DND-41 (cell line): Measurements from ENCODE around the gene ELL.

ENCODE experiments used
- ATAC-seq: fragments of 200-7000 bp; cut with Tn5 transposase; 3 replicates; pipeline ENCODE4 v1.9.1; 2021; ENCODE audit warnings: low read depth; ENCODE audit not compliant: insufficient read depth
- DNase-seq: peaks from one replicate; pipeline ENCODE4 v3.0.0-alpha.2; 2020
- H2AFZ ChIP-seq: 2 replicates; pipeline ENCODE4 v1.6.0; 2012; ENCODE audit warnings: low read depth, low read length
- H3K27ac ChIP-seq: 2 replicates; pipeline ENCODE4 v1.5.1; 2012; ENCODE audit warnings: low read length, inconsistent platforms
- H3K27me3 ChIP-seq: fragments of 200-600 bp; sonication (generic); 2 replicates; pipeline ENCODE4 v1.6.0; 2012; ENCODE audit warnings: low read length, mild to moderate bottlenecking, inconsistent platforms; ENCODE audit not compliant: insufficient read depth, poor library complexity
- H3K36me3 ChIP-seq: 2 replicates; pipeline ENCODE4 v1.5.1; 2012; ENCODE audit warnings: low read length, inconsistent platforms; ENCODE audit not compliant: insufficient read depth
- H3K4me1 ChIP-seq: 2 replicates; pipeline ENCODE4 v1.5.1; 2012; ENCODE audit warnings: mild to moderate bottlenecking, low read length; ENCODE audit not compliant: insufficient read depth
- H3K4me2 ChIP-seq: 2 replicates; pipeline ENCODE4 v1.6.0; 2012; ENCODE audit warnings: mild to moderate bottlenecking, moderate library complexity, low read length, inconsistent platforms; ENCODE audit not compliant: insufficient read depth
- H3K4me3 ChIP-seq, 2 experiments: fragments of 200-600 bp in 1 of 2; shearing (Covaris generic) in 1 of 2; 2 replicates each; pipeline ENCODE4 v1.5.1; 2012 to 2016; ENCODE audit warnings: inconsistent platforms in 2 of 2, low read length in 2 of 2, mild to moderate bottlenecking in 2 of 2, low read depth in 1 of 2, moderate library complexity in 1 of 2
- H3K79me2 ChIP-seq: 2 replicates; pipeline ENCODE4 v1.6.0; 2012; ENCODE audit warnings: low read length, inconsistent platforms; ENCODE audit not compliant: insufficient read depth
- H3K9ac ChIP-seq: 2 replicates; pipeline ENCODE4 v1.6.0; 2012; ENCODE audit warnings: low read depth, mild to moderate bottlenecking, inconsistent platforms, low read length, moderate library complexity
- H3K9me3 ChIP-seq: 2 replicates; pipeline ENCODE4 v1.5.1; 2012; ENCODE audit warnings: low read length, moderate library complexity, mild to moderate bottlenecking, inconsistent platforms; ENCODE audit not compliant: insufficient read depth, severe bottlenecking
- H4K20me1 ChIP-seq: 2 replicates; pipeline ENCODE4 v1.6.0; 2012; ENCODE audit warnings: low read length; ENCODE audit not compliant: insufficient read depth
- EZH2 ChIP-seq: IDR thresholded peaks from 3 replicates; pipeline ENCODE4 v1.6.1; 2012; ENCODE audit warnings: borderline replicate concordance, low read depth, mild to moderate bottlenecking, moderate library complexity, low read length, inconsistent platforms; ENCODE audit not compliant: severe bottlenecking
- TF ChIP-seq, protein P1 (sequence below): IDR thresholded peaks from 2 replicates; pipeline ENCODE4 v1.5.1; 2012; ENCODE audit warnings: borderline replicate concordance, low read length, moderate library complexity, mild to moderate bottlenecking; ENCODE audit not compliant: poor library complexity, severe bottlenecking; ENCODE audit errors: extremely low read depth

The ELL gene

DNA sequence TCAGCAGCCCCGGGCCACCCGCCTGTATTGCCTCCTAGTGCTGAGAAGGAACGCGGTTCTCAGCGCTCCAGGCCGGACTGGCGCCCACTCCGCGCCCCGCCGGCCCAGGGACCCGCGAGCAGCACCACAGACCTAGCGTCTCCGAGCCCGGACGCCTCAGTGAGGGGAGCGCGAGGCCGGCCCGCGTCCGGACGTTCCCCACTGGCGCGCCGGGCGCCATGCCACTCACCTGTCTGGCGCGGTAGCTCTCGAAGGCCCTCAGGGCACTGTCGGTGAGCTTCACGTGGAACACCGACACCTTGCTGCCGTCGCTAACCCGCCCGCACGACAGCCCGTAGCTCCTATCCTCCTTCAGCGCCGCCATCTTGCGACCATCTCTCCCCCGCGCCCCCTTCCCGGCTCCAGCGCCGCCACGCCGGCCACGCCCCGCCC, at the start of gene ELL:
TSS of gene ELL (minus strand) at position 379 of the 432 bp plus-strand sequence. CDS start at position 364, 15 bp downstream.
- peaks cover 51% of the 10 kb centered on the region for H3K79me2 ChIP-seq
- H3K9ac ChIP-seq, result peak within 1 kb of the TSS; percentile 83
- no peaks in the 10 kb centered on the region; the same call in 1 of the 2 replicates for H3K36me3 ChIP-seq
- peak within 1 kb of the TSS; percentile 90 for H2AFZ ChIP-seq
- H3K4me2 ChIP-seq, result peak within 1 kb of the TSS; percentile 97
- peaks cover 24% of the 10 kb centered on the region for H3K4me1 ChIP-seq
- H3K27ac ChIP-seq, result peak within 1 kb of the TSS; percentile 77
- TF ChIP-seq EZH2, result no peak
- TF ChIP-seq, protein P1, sequence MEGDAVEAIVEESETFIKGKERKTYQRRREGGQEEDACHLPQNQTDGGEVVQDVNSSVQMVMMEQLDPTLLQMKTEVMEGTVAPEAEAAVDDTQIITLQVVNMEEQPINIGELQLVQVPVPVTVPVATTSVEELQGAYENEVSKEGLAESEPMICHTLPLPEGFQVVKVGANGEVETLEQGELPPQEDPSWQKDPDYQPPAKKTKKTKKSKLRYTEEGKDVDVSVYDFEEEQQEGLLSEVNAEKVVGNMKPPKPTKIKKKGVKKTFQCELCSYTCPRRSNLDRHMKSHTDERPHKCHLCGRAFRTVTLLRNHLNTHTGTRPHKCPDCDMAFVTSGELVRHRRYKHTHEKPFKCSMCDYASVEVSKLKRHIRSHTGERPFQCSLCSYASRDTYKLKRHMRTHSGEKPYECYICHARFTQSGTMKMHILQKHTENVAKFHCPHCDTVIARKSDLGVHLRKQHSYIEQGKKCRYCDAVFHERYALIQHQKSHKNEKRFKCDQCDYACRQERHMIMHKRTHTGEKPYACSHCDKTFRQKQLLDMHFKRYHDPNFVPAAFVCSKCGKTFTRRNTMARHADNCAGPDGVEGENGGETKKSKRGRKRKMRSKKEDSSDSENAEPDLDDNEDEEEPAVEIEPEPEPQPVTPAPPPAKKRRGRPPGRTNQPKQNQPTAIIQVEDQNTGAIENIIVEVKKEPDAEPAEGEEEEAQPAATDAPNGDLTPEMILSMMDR, result no peak
- peak; percentile 4 for ATAC-seq
- H4K20me1 ChIP-seq, result peaks cover 22% of the 10 kb centered on the region
- no peaks in the 10 kb centered on the region for H3K27me3 ChIP-seq
- no peak for DNase-seq
- H3K4me3 ChIP-seq, result peak within 1 kb of the TSS; percentile 74 to 85
- H3K9me3 ChIP-seq, result no peaks in the 10 kb centered on the region

GRCh38 chr19:18568367-18568766, 46.5 kb upstream of the ELL start:
- Histone ChIP-seq H3K79me2 (peaks cover 17% of the 10 kb centered on the region), H3K4me1 (peaks cover 20% of the 10 kb centered on the region), H4K20me1 (peaks cover 15% of the 10 kb centered on the region), H3K36me3 (peaks cover 73% of the 10 kb centered on the region), H3K4me3 (no peak overlapping the region), H2AFZ (no peak overlapping the region), H3K4me2 (no peak overlapping the region), H3K27ac (no peak overlapping the region), H3K9me3 (no peaks in the 10 kb centered on the region), H3K9ac (no peak overlapping the region), H3K27me3 (no peaks in the 10 kb centered on the region)
- TF ChIP-seq, protein P1, result no peak
- TF ChIP-seq EZH2, result no peak
- DNase-seq, result no peak
- no peak for ATAC-seq

DNA sequence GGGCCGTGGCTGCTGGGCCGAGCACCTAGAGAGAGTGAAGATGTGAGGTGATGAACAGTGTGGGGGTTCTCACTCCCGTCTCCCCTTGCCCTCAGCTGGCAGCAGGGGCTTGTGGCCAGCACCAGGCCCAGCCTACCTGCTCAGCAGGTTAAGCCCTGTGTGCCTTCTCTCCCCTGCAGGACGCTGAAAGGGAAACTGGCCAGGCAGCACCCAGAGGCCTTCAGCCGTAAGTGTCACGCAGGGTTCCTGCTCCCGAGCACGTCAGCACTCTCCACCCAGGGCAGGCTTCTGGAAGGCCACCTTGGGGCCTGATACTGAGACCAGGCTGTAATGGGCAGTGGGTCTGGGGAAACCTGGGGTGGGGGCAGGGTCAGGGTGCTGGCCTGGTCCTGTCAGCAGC, 45.1 kb upstream of the ELL start:
- TF ChIP-seq EZH2, result no peak
- TF ChIP-seq, protein P1, result no peak
- Histone ChIP-seq H3K9me3 (no peaks in the 10 kb centered on the region), H3K36me3 (peaks cover 77% of the 10 kb centered on the region), H3K4me1 (peaks cover 9% of the 10 kb centered on the region), H3K79me2 (peaks cover 3% of the 10 kb centered on the region), H2AFZ (no peak overlapping the region), H3K27ac (no peak overlapping the region), H3K27me3 (no peaks in the 10 kb centered on the region), H3K4me3 (no peak overlapping the region), H3K9ac (no peak overlapping the region), H4K20me1 (peaks cover under 1% of the 10 kb centered on the region; the same call in 1 of the 2 replicates), H3K4me2 (no peak overlapping the region)
- DNase-seq, result no peak
- ATAC-seq, result no peak

- Histone ChIP-seq H2AFZ (no peak overlapping the region), H3K36me3 (peaks cover 66% of the 10 kb centered on the region), H3K27me3 (no peaks in the 10 kb centered on the region), H3K9me3 (no peaks in the 10 kb centered on the region), H3K4me3 (no peak overlapping the region), H3K4me1 (peaks cover 20% of the 10 kb centered on the region), H3K4me2 (no peak overlapping the region), H3K79me2 (peaks cover 39% of the 10 kb centered on the region), H3K9ac (no peak overlapping the region), H4K20me1 (0 out of 2 replicates have a peak, but pooled peaks cover 6% of the 10 kb centered on the region), H3K27ac (no peak overlapping the region)
- TF ChIP-seq, protein P1, result no peak
- no peak for TF ChIP-seq EZH2
- no peak for DNase-seq
- no peak for ATAC-seq
Measured at GRCh38 chr19:18562086-18562485, 40.2 kb upstream of the ELL start.
